Measurements from ENCODE around the gene MRPL40. TPM values are rescaled to one million over a fixed set of nuclear protein-coding genes. Genes with fewer than 3 reads are reported as not detected.

Gene MRPL40
- total RNA-seq, 1 donor from 2014 or later = 23.3 TPM

DNA sequence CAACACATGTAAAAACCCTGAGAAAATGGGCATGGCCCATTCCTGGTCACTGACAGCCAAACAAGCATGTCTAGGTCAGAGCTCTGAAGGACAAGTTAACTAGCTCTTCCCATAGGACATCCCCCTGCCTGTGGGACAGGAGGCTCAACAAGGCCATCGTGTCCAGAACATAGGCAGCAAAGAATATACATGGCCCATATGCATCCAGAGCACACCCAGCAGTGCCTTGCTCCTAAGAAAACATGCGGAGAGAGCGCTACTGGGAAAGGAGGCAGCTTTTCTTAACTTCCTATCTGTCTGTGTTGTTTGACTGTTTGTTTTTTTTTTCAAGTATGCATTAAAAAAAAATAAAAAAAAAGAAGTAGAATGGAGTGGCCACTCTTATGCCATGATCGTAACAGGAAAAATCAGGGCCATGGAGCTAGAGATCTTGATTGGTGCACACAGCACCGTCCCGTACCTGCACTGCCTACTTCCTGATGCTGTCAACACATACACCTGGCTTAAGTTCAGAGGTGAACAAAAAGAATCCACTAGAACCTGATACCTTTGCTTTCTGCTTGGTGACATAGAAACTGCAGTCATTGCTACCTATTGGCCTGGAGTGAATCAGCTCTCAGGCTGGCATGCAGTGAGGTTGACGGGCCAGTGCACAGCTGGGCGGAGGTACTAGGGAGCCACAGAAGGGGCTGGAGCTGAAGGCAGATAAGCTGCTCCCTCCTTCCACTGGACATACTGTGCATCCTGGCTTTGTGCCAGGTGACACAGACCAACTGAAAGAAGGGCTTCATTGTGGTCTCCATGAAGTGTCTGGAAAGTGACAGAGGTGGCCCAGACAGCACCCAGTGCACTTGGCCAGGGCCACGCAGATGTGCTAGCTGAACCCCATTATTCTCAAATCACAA, 34.8 kb downstream of the MRPL40 start:
- no peaks in the 10 kb centered on the region for H3K4me1 ChIP-seq
- peak in 1 of 2 donors; percentile 32 for DNase-seq (ENCODE audit: extremely low spot score in 2 of 2)
- H3K4me3 ChIP-seq = no peak overlapping the region
- no peaks in the 10 kb centered on the region for H3K9me3 ChIP-seq
- peaks cover 0 to 83% of the 10 kb centered on the region in 2 donors for H3K36me3 ChIP-seq
- no peak overlapping the region for H3K27ac ChIP-seq
- intact Hi-C loops (cut with DNase I) = no loop called here
- H3K27me3 ChIP-seq = no peaks in the 10 kb centered on the region
- TF ChIP-seq, protein P1, sequence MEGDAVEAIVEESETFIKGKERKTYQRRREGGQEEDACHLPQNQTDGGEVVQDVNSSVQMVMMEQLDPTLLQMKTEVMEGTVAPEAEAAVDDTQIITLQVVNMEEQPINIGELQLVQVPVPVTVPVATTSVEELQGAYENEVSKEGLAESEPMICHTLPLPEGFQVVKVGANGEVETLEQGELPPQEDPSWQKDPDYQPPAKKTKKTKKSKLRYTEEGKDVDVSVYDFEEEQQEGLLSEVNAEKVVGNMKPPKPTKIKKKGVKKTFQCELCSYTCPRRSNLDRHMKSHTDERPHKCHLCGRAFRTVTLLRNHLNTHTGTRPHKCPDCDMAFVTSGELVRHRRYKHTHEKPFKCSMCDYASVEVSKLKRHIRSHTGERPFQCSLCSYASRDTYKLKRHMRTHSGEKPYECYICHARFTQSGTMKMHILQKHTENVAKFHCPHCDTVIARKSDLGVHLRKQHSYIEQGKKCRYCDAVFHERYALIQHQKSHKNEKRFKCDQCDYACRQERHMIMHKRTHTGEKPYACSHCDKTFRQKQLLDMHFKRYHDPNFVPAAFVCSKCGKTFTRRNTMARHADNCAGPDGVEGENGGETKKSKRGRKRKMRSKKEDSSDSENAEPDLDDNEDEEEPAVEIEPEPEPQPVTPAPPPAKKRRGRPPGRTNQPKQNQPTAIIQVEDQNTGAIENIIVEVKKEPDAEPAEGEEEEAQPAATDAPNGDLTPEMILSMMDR (IDR thresholded peaks at IDR 0.05) = no peak
- TF ChIP-seq POLR2A (IDR thresholded peaks at IDR 0.05) (no peak), POLR2AphosphoS5 (IDR thresholded peaks at IDR 0.05; ENCODE audit: insufficient read depth in 1 of 2, low read depth in 1 of 2) (no peak)

DNA sequence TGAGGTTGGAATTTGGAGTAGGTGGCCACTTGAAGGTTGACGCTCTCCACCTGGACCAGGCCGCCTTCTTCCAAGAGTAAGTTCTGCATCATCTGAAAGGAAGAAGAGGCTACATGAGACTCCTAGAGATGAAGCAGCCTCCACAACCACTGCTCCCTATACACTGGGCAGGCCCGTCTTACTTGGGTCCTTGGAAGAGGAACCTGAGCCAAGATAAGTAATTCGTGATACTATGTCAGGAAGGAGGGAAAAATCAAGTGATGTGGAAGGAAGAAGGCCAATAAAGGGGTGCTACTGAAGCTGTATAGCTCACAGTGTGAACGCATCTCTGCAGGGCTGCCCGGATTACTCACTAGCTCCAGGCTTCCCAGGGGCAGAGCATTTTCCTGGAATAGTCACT, 35.6 kb downstream of the MRPL40 start:
- intact Hi-C loops (cut with DNase I) = no loop called here
- Histone ChIP-seq H3K27ac (no peak overlapping the region), H3K9me3 (no peaks in the 10 kb centered on the region), H3K4me3 (no peak overlapping the region), H3K27me3 (no peaks in the 10 kb centered on the region), H3K36me3 (peaks cover 0 to 75% of the 10 kb centered on the region in 2 donors), H3K4me1 (no peaks in the 10 kb centered on the region)
- TF ChIP-seq POLR2A (IDR thresholded peaks at IDR 0.05) (no peak), POLR2AphosphoS5 (IDR thresholded peaks at IDR 0.05; ENCODE audit: insufficient read depth in 1 of 2, low read depth in 1 of 2) (no peak)
- TF ChIP-seq, protein P1 (IDR thresholded peaks at IDR 0.05) = no peak
- DNase-seq (ENCODE audit: extremely low spot score in 2 of 2) = no peak

DNA sequence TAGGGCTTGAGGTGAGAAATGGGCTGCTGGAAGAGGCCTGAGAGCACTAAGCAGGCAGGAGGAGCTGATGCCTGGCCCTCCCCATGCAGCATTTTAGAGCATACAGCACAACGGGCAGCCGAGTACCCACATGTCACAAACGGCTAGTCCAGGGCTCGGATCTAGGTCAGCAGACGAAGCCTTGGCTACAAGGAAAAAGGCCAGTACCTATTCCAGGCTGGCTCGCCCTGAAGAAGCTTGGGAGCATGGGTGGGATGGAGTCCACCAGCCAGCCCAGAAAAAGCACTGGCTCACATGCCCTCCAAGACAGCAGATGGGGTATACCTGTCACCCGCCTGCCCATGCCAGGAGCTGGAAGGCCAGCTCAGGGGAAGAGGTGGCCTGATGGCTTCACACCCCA, 37.1 kb downstream of the MRPL40 start:
- H3K27ac ChIP-seq = no peak overlapping the region
- TF ChIP-seq POLR2A (IDR thresholded peaks at IDR 0.05) (no peak), POLR2AphosphoS5 (IDR thresholded peaks at IDR 0.05; ENCODE audit: insufficient read depth in 1 of 2, low read depth in 1 of 2) (no peak)
- TF ChIP-seq, protein P1 (IDR thresholded peaks at IDR 0.05) = no peak
- H3K36me3 ChIP-seq = peaks cover 0 to 77% of the 10 kb centered on the region in 2 donors
- no peaks in the 10 kb centered on the region for H3K27me3 ChIP-seq
- intact Hi-C loops (cut with DNase I) = no loop called here
- no peaks in the 10 kb centered on the region for H3K9me3 ChIP-seq
- H3K4me3 ChIP-seq = no peak overlapping the region
- DNase-seq (ENCODE audit: extremely low spot score in 2 of 2) = peak in 1 of 2 donors; percentile 69
- H3K4me1 ChIP-seq = no peaks in the 10 kb centered on the region

DNA sequence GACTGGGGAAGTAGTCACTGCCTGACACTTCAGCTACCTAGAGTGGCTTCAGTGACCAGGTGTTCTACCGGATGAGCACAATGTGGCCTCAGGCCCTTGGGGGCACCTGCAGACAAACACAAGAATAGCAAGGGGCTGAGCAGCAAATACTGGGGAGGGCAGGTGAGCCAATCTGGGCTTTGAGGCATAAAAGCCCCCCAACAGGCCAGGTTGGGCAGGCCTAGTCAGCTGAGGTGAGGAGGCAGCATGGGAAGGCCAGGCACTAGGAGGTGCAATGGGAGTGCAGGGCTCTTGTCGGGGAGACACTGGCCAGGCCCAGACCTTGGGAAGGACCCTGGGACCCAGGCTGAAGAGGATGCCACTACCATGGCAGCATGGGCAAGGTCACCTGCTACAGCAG, 37.7 kb downstream of the MRPL40 start:
- H3K4me3 ChIP-seq = no peak overlapping the region
- peaks cover 0 to 77% of the 10 kb centered on the region in 2 donors for H3K36me3 ChIP-seq
- H3K27ac ChIP-seq = no peak overlapping the region
- no peaks in the 10 kb centered on the region for H3K4me1 ChIP-seq
- no peak for TF ChIP-seq POLR2AphosphoS5 (IDR thresholded peaks at IDR 0.05; ENCODE audit: insufficient read depth in 1 of 2, low read depth in 1 of 2)
- no peaks in the 10 kb centered on the region for H3K27me3 ChIP-seq
- intact Hi-C loops (cut with DNase I) = loop anchor here (10.0 kb wide), 1 partner anchor 55 kb away; no protein-coding TSS in a partner anchor
- no peaks in the 10 kb centered on the region for H3K9me3 ChIP-seq
- DNase-seq (ENCODE audit: extremely low spot score in 2 of 2) = peak in 1 of 2 donors; percentile 10

DNA sequence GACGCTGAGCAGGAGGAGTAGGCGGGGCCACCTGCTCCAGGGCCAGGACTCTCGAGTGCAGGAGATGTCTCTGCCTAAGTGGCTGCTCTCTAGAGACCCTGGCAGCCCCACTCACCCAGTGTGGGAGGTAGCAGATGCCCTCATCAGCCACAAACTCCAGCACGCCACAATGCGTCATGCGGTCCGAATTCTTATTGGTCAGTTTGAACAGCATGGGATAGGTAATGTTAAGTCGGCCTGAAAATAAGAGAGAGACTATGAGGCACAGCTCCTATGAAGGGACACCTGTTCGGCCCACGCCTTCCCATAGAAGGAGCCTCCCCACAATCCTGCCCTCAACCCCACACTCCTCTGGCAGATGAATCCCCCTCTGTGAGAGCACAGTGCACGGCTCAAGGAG, 39.2 kb downstream of the MRPL40 start:
- TF ChIP-seq POLR2A (IDR thresholded peaks at IDR 0.05) (no peak), POLR2AphosphoS5 (IDR thresholded peaks at IDR 0.05; ENCODE audit: insufficient read depth in 1 of 2, low read depth in 1 of 2) (no peak)
- TF ChIP-seq, protein P1 (IDR thresholded peaks at IDR 0.05) = no peak
- no peaks in the 10 kb centered on the region for H3K27me3 ChIP-seq
- no peak for DNase-seq (ENCODE audit: extremely low spot score in 2 of 2)
- no peaks in the 10 kb centered on the region for H3K9me3 ChIP-seq
- H3K4me3 ChIP-seq = no peak overlapping the region
- H3K27ac ChIP-seq = no peak overlapping the region
- H3K4me1 ChIP-seq = peaks cover 8% of the 10 kb centered on the region
- intact Hi-C loops (cut with DNase I) = loop anchor here (10.0 kb wide), 1 partner anchor 57 kb away; no protein-coding TSS in a partner anchor
- peaks cover 0 to 64% of the 10 kb centered on the region in 2 donors for H3K36me3 ChIP-seq

All from vagina (tissue), 2 donors.